Activated T-helper 2 cell treated with anti-CD3 and anti-CD28 coated beads, Interferon-gamma antibody, Interleukin-2, Interleukin-4, amounts not matched to agents 10 μg/mL and 5 μg/mL and 100 μg/mL, durations not matched to agents 14 hours and 24 hours and 36 hours (primary cell): ENCODE data around the gene PGR. TPM values are rescaled to one million over a fixed set of nuclear protein-coding genes. Genes with fewer than 3 reads are reported as not detected.

ENCODE experiments used
- DNase-seq: peaks from one replicate; pipeline ENCODE4 v3.0.0; 2021; ENCODE audit warnings: low spot score
- H3K27ac Mint-ChIP-seq: one replicate; pipeline ENCODE4 v1.8.0; 2021; ENCODE audit warnings: mixed read lengths
- H3K27me3 Mint-ChIP-seq: one replicate; pipeline ENCODE4 v1.8.0; 2021; ENCODE audit warnings: low read depth, mixed read lengths
- H3K36me3 Mint-ChIP-seq: one replicate; pipeline ENCODE4 v1.8.0; 2021; ENCODE audit warnings: low read depth, mixed read lengths
- H3K4me1 Mint-ChIP-seq: one replicate; pipeline ENCODE4 v1.8.0; 2021; ENCODE audit warnings: low read depth, mixed read lengths
- H3K4me3 Mint-ChIP-seq: one replicate; pipeline ENCODE4 v1.8.0; 2021; ENCODE audit warnings: low read depth, mild to moderate bottlenecking, moderate library complexity, mixed read lengths
- H3K9me3 Mint-ChIP-seq: one replicate; pipeline ENCODE4 v1.8.0; 2021; ENCODE audit warnings: mixed read lengths
- intact Hi-C: fragments of 100-400 bp; cut with micrococcal nuclease; formaldehyde crosslinking; loops from one replicate; pipeline ENCODE4 v1.15.1; 2023
- total RNA-seq: library from RNA; stranded (reverse); gene quantifications from 2 replicates; pipeline ENCODE4 v1.2.3, GENCODE V29; 2022

The PGR gene
- total RNA-seq, 1 donor from 2014 or later, result not detected

GRCh38 chr11:101113540-101113939 lies 16.1 kb downstream of the PGR start:
- Mint-ChIP-seq H3K27ac (no peak overlapping the region), H3K9me3 (peaks cover 5% of the 10 kb centered on the region), H3K36me3 (no peaks in the 10 kb centered on the region), H3K4me1 (no peaks in the 10 kb centered on the region), H3K4me3 (no peak overlapping the region), H3K27me3 (no peaks in the 10 kb centered on the region)
- DNase-seq, result no peak
- intact Hi-C loops, result no loop called here

- no peaks in the 10 kb centered on the region for H3K4me1 Mint-ChIP-seq
- no peak overlapping the region for H3K4me3 Mint-ChIP-seq
- H3K9me3 Mint-ChIP-seq, result peaks cover 23% of the 10 kb centered on the region
- no peak for DNase-seq
- no peak overlapping the region for H3K27ac Mint-ChIP-seq
- intact Hi-C loops, result no loop called here
- H3K27me3 Mint-ChIP-seq, result no peaks in the 10 kb centered on the region
- H3K36me3 Mint-ChIP-seq, result no peaks in the 10 kb centered on the region
Measured at GRCh38 chr11:101104716-101105115, 24.9 kb downstream of the PGR start.

- no peaks in the 10 kb centered on the region for H3K27me3 Mint-ChIP-seq
- DNase-seq, result no peak
- no peaks in the 10 kb centered on the region for H3K4me1 Mint-ChIP-seq
- H3K9me3 Mint-ChIP-seq, result peaks cover 23% of the 10 kb centered on the region
- H3K36me3 Mint-ChIP-seq, result no peaks in the 10 kb centered on the region
- H3K4me3 Mint-ChIP-seq, result no peak overlapping the region
- H3K27ac Mint-ChIP-seq, result no peak overlapping the region
- intact Hi-C loops, result no loop called here
Measured at GRCh38 chr11:101103433-101103832, 26.2 kb downstream of the PGR start.

- DNase-seq, result no peak
- H3K4me3 Mint-ChIP-seq, result no peak overlapping the region
- H3K4me1 Mint-ChIP-seq, result no peaks in the 10 kb centered on the region
- H3K9me3 Mint-ChIP-seq, result peaks cover 28% of the 10 kb centered on the region
- H3K27ac Mint-ChIP-seq, result no peak overlapping the region
- H3K36me3 Mint-ChIP-seq, result no peaks in the 10 kb centered on the region
- no peaks in the 10 kb centered on the region for H3K27me3 Mint-ChIP-seq
- intact Hi-C loops, result no loop called here
Measured at GRCh38 chr11:101100601-101101000, 29.0 kb downstream of the PGR start.

GRCh38 chr11:101096036-101096704 lies 33.4 kb downstream of the PGR start:
- intact Hi-C loops, result no loop called here
- no peaks in the 10 kb centered on the region for H3K4me1 Mint-ChIP-seq
- H3K27me3 Mint-ChIP-seq, result no peaks in the 10 kb centered on the region
- H3K4me3 Mint-ChIP-seq, result no peak overlapping the region
- H3K27ac Mint-ChIP-seq, result no peak overlapping the region
- DNase-seq, result no peak
- H3K9me3 Mint-ChIP-seq, result peaks cover 14% of the 10 kb centered on the region
- H3K36me3 Mint-ChIP-seq, result no peaks in the 10 kb centered on the region

GRCh38 chr11:101091781-101092180 lies 37.8 kb downstream of the PGR start:
- H3K4me3 Mint-ChIP-seq, result no peak overlapping the region
- H3K36me3 Mint-ChIP-seq, result no peaks in the 10 kb centered on the region
- intact Hi-C loops, result no loop called here
- no peaks in the 10 kb centered on the region for H3K27me3 Mint-ChIP-seq
- H3K9me3 Mint-ChIP-seq, result peaks cover 13% of the 10 kb centered on the region
- H3K27ac Mint-ChIP-seq, result no peak overlapping the region
- no peak for DNase-seq
- H3K4me1 Mint-ChIP-seq, result no peaks in the 10 kb centered on the region

GRCh38 chr11:101090679-101091270 lies 38.8 kb downstream of the PGR start:
- no peaks in the 10 kb centered on the region for H3K4me1 Mint-ChIP-seq
- no peak overlapping the region for H3K4me3 Mint-ChIP-seq
- DNase-seq, result no peak
- no peaks in the 10 kb centered on the region for H3K27me3 Mint-ChIP-seq
- intact Hi-C loops, result no loop called here
- no peaks in the 10 kb centered on the region for H3K36me3 Mint-ChIP-seq
- peaks cover 10% of the 10 kb centered on the region for H3K9me3 Mint-ChIP-seq
- no peak overlapping the region for H3K27ac Mint-ChIP-seq

GRCh38 chr11:101083335-101083734 lies 46.3 kb downstream of the PGR start:
- Mint-ChIP-seq H3K36me3 (no peaks in the 10 kb centered on the region), H3K27me3 (no peaks in the 10 kb centered on the region), H3K27ac (no peak overlapping the region), H3K9me3 (peaks cover 22% of the 10 kb centered on the region), H3K4me1 (no peaks in the 10 kb centered on the region), H3K4me3 (no peak overlapping the region)
- no peak for DNase-seq
- intact Hi-C loops, result no loop called here

GRCh38 chr11:101082813-101083212 lies 46.8 kb downstream of the PGR start:
- H3K27ac Mint-ChIP-seq, result no peak overlapping the region
- no peaks in the 10 kb centered on the region for H3K36me3 Mint-ChIP-seq
- no peak for DNase-seq
- no peaks in the 10 kb centered on the region for H3K27me3 Mint-ChIP-seq
- intact Hi-C loops, result no loop called here
- no peaks in the 10 kb centered on the region for H3K4me1 Mint-ChIP-seq
- H3K9me3 Mint-ChIP-seq, result peaks cover 22% of the 10 kb centered on the region
- no peak overlapping the region for H3K4me3 Mint-ChIP-seq

- H3K4me1 Mint-ChIP-seq, result no peaks in the 10 kb centered on the region
- intact Hi-C loops, result no loop called here
- no peaks in the 10 kb centered on the region for H3K36me3 Mint-ChIP-seq
- H3K27ac Mint-ChIP-seq, result no peak overlapping the region
- H3K4me3 Mint-ChIP-seq, result no peak overlapping the region
- DNase-seq, result no peak
- H3K9me3 Mint-ChIP-seq, result peaks cover 9% of the 10 kb centered on the region
- H3K27me3 Mint-ChIP-seq, result no peaks in the 10 kb centered on the region
Measured at GRCh38 chr11:101063706-101064105, 65.9 kb downstream of the PGR start.

- Mint-ChIP-seq H3K4me3 (no peak overlapping the region), H3K4me1 (no peaks in the 10 kb centered on the region), H3K36me3 (no peaks in the 10 kb centered on the region), H3K9me3 (peaks cover 10% of the 10 kb centered on the region), H3K27me3 (no peaks in the 10 kb centered on the region), H3K27ac (no peak overlapping the region)
- no peak for DNase-seq
- intact Hi-C loops, result no loop called here
Measured at GRCh38 chr11:101061606-101062005, 68.0 kb downstream of the PGR start.

- Mint-ChIP-seq H3K4me1 (no peaks in the 10 kb centered on the region), H3K27me3 (no peaks in the 10 kb centered on the region), H3K27ac (no peak overlapping the region), H3K4me3 (no peak overlapping the region), H3K9me3 (peaks cover 10% of the 10 kb centered on the region), H3K36me3 (no peaks in the 10 kb centered on the region)
- intact Hi-C loops, result no loop called here
- no peak for DNase-seq
Measured at GRCh38 chr11:101059331-101059730, 70.3 kb downstream of the PGR start.

GRCh38 chr11:101053492-101053891 lies 76.1 kb downstream of the PGR start:
- no peak for DNase-seq
- H3K27me3 Mint-ChIP-seq, result no peaks in the 10 kb centered on the region
- H3K36me3 Mint-ChIP-seq, result no peaks in the 10 kb centered on the region
- peaks cover 5% of the 10 kb centered on the region for H3K9me3 Mint-ChIP-seq
- no peak overlapping the region for H3K27ac Mint-ChIP-seq
- no peak overlapping the region for H3K4me3 Mint-ChIP-seq
- intact Hi-C loops, result no loop called here
- H3K4me1 Mint-ChIP-seq, result no peaks in the 10 kb centered on the region
